ENCODE results near the gene MYDGF.
"Not testable (repeated sequence)": the region's sequence is repeated elsewhere in the genome, so short reads cannot be mapped to it uniquely, and the experiment has no call there.

MYDGF gene

GRCh38 chr19:4669723-4670480, at the start of gene MYDGF:
Gene MYDGF, minus strand, starts transcription at chr19:4670342. Its CDS starts 8 bp downstream, at chr19:4670334.
- peak within 1 kb of the TSS; percentile 74 for H3K27ac ChIP-seq
- DNase-seq (ENCODE audit: low read depth, low spot score) = peak; percentile 26

- H3K27ac ChIP-seq = peak overlapping the region; percentile 99
- DNase-seq (ENCODE audit: low read depth, low spot score) = no peak
Observed at GRCh38 chr19:4719499-4719866, 49.3 kb upstream of the MYDGF start.

- DNase-seq (ENCODE audit: low read depth, low spot score) = no peak
- H3K27ac ChIP-seq = peak overlapping the region; percentile 99
Observed at GRCh38 chr19:4717966-4718701, 48.0 kb upstream of the MYDGF start.

- H3K27ac ChIP-seq = peak overlapping the region; percentile 99
- DNase-seq (ENCODE audit: low read depth, low spot score) = peak; percentile 87
Observed at GRCh38 chr19:4717191-4717965, 47.2 kb upstream of the MYDGF start.

GRCh38 chr19:4715529-4716221, 45.5 kb upstream of the MYDGF start:
- peak overlapping the region; percentile 99 for H3K27ac ChIP-seq
- no peak for DNase-seq (ENCODE audit: low read depth, low spot score)

GRCh38 chr19:4715178-4715528, 45.0 kb upstream of the MYDGF start:
- DNase-seq (ENCODE audit: low read depth, low spot score) = not testable (repeated sequence)
- H3K27ac ChIP-seq = peak overlapping the region; percentile 99

- no peak for DNase-seq (ENCODE audit: low read depth, low spot score)
- peak overlapping the region; percentile 99 for H3K27ac ChIP-seq
Observed at GRCh38 chr19:4714016-4714415, 43.9 kb upstream of the MYDGF start.

GRCh38 chr19:4713384-4713951, 43.3 kb upstream of the MYDGF start:
- peak overlapping the region; percentile 99 for H3K27ac ChIP-seq

GRCh38 chr19:4712771-4713170, 42.6 kb upstream of the MYDGF start:
- peak overlapping the region; percentile 99 for H3K27ac ChIP-seq
- DNase-seq (ENCODE audit: low read depth, low spot score) = no peak

More at GRCh38 chr19:4713384-4713951, 43.3 kb upstream of the MYDGF start:
- peak; percentile 97 for DNase-seq (ENCODE audit: low read depth, low spot score)

GRCh38 chr19:4711211-4711610, 41.1 kb upstream of the MYDGF start:
- no peak for DNase-seq (ENCODE audit: low read depth, low spot score)
- H3K27ac ChIP-seq = no peak overlapping the region

- no peak for DNase-seq (ENCODE audit: low read depth, low spot score)
- peak overlapping the region; percentile 5 for H3K27ac ChIP-seq
Observed at GRCh38 chr19:4710281-4710600, 40.1 kb upstream of the MYDGF start.

GRCh38 chr19:4709440-4710280, 39.5 kb upstream of the MYDGF start:
- H3K27ac ChIP-seq = peak overlapping the region; percentile 5
- DNase-seq (ENCODE audit: low read depth, low spot score) = no peak

- no peak for DNase-seq (ENCODE audit: low read depth, low spot score)
Observed at GRCh38 chr19:4707956-4708650, 38.0 kb upstream of the MYDGF start.

GRCh38 chr19:4707322-4707721, 37.2 kb upstream of the MYDGF start:
- no peak overlapping the region for H3K27ac ChIP-seq
- DNase-seq (ENCODE audit: low read depth, low spot score) = no peak

More at GRCh38 chr19:4707956-4708650, 38.0 kb upstream of the MYDGF start:
- peak overlapping the region; percentile 25 for H3K27ac ChIP-seq

GRCh38 chr19:4705413-4706131, 35.4 kb upstream of the MYDGF start:
- no peak for DNase-seq (ENCODE audit: low read depth, low spot score)
- no peak overlapping the region for H3K27ac ChIP-seq

- H3K27ac ChIP-seq = no peak overlapping the region
- no peak for DNase-seq (ENCODE audit: low read depth, low spot score)
Observed at GRCh38 chr19:4704317-4704673, 34.2 kb upstream of the MYDGF start.

GRCh38 chr19:4703671-4704316, 33.7 kb upstream of the MYDGF start:
- DNase-seq (ENCODE audit: low read depth, low spot score) = no peak
- no peak overlapping the region for H3K27ac ChIP-seq

GRCh38 chr19:4702764-4703163, 32.6 kb upstream of the MYDGF start:
- no peak overlapping the region for H3K27ac ChIP-seq
- DNase-seq (ENCODE audit: low read depth, low spot score) = no peak

Measured in epithelial cell of prostate (primary cell).